HG03060 (cell line): ENCODE measurements around the gene BRIP1.

Experiments
- ATAC-seq: cut with Tn5 transposase; IDR thresholded peaks from one replicate; pipeline ENCODE4 v1.9.1; 2021; ENCODE audit warnings: low read depth, moderate number of reproducible peaks; ENCODE audit not compliant: unreplicated experiment

BRIP1 gene

DNA sequence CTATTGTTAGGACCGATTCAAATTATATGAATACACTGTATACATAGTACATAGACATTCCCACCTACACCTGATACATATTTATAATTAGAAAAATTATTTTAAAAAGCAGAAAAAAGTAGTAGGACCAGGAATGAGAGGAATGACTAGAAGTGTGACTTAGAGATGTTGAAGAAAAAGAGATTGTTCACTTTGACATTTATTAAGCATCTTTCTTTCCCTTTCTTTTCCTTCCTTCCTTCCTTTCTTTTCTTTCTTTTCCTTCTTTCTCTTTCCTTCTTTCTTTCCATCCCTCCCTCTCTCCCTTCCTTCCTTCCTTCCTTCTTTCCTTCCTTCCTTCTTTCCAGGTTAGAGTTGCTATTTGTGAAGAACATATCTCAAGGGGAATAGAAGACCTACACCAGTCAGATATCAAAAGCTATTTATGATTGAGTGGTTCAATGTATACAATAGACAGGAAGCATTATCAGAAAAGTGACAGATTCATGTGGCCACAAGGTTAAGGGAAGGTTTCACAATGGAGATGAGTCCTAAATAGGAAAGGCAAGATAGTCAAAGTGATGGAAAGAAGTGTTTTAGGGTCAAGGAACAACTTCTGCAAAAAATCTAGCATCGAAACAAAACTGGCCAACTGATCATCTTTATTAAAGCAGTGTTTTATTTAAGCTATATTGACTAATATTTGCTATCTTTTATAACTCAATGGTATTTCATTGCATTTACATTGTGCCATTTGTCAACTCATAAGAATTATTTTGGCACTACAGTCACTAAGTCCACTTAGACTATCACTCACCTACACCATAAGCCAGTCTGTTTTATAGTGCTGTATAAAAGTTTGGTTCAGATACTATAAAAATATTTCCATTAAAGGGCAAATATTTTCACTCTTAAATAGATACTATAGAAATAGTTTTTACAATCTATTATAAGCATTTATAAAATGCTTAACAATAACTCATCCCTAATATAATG lies 218.2 kb downstream of the BRIP1 start:
- no peak for ATAC-seq

DNA sequence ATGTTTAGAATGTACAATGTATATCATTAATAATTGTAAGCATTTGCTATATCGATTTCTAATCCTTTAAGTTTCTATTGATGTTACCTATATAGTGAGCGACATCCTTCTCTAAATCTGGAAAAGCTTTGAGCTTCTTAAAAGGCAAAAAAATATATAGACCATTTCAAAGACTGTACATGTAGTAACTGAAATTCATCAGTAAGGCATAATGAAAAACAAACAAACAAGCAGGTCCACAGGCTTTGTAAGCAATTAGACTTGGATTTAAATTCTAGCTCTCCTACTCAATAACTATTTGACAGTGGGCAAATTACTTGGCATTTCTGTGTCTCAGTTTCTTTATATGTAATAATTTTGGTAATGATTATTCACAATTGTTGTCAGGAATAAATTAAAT lies 220.6 kb downstream of the BRIP1 start:
- no peak for ATAC-seq

DNA sequence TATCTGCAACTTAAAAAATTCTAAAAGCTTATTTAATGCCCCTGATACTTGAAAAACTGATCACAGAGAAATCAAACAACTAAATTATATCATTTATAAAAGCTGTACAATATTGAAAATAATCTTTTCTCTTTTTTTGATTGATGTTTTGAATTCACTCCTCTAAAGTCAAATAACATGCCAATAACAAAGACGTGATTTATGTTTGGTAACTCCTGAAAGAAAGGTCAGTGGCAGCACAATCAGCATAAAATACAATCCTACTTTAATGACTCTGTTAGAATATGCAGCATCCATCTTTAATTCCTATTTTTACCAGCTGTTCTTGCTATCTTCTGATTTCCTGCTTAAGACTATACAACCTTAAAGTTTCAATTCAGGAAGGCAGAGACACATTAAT lies 221.6 kb downstream of the BRIP1 start:
- ATAC-seq = no peak

- ATAC-seq = no peak
Observed at GRCh38 chr17:61641084-61641483, 222.2 kb downstream of the BRIP1 start.

DNA sequence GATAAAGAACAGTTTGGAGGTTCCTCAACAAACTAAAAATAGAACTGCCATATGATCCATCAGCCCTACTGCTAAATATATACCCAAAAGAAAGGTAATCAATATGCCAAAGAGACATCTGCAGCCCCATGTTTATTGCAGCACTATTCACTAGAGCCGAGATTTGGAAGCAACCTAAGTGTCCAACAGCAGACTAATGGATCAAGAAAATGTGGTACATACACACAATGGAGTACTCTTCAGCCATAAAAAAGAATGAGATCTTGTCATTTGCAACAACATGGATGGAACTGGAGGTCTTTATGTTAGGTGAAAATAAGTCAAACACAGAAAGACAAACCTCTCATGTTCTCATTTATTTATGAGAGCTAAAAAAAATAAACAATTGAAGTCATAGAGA lies 223.5 kb downstream of the BRIP1 start:
- no peak for ATAC-seq

- ATAC-seq = no peak
Observed at GRCh38 chr17:61638087-61638486, 225.2 kb downstream of the BRIP1 start.

DNA sequence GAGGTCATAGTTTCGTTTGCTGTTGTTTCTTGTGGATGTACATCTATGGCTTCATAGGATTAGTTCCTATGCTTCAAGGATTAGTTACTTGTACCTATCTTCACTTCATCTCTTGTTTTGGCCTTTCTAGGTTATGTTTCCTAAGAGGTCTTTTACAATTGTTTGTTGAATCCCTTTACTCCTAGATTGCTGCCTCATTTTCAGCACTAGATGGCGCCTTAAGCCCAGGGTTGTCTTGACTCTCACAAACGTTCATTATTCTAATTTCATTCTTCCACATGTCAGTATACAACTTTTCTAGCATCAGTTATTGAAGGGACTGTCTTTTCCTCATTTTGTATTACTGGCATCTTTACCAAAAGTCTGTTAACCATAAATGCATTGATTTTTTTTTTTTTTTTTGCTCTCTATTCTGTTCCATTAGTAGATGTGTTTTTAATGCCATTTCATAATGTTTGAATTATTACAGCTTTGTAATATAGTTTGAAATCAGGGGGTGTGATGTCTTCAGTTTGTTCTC lies 227.4 kb downstream of the BRIP1 start:
- no peak for ATAC-seq

GRCh38 chr17:61634942-61635538 lies 228.3 kb downstream of the BRIP1 start:
- no peak for ATAC-seq

- ATAC-seq = no peak
Observed at GRCh38 chr17:61634011-61634539, 229.3 kb downstream of the BRIP1 start.

GRCh38 chr17:61632826-61633225 lies 230.5 kb downstream of the BRIP1 start:
- no peak for ATAC-seq

DNA sequence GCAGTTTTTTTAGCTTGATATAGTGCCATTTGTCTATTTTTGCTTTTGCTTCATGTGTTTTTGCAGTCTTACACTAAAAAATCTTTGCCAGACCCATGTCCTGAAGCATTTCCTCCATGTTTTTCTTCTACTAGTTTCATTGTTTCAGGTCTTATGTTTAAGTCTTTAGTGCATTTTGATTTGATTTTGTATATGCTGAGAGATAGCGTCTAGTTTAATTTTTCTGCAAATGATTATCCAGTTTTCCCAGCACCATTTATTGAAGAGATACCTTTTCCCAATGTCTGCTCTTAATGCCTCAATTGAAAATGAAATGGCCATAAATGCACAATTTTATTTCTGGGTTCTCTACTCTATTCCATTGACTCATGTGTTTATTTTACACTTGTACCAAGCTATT lies 231.5 kb downstream of the BRIP1 start:
- no peak for ATAC-seq
